Osteoblast (primary cell): ENCODE measurements around the gene SCAMP5. TPM values are rescaled to one million over a fixed set of nuclear protein-coding genes. Genes with fewer than 3 reads are reported as not detected.

Experiments
- DNase-seq: peaks from one replicate; pipeline ENCODE4 v3.0.0; 2011; ENCODE audit warnings: low spot score, mixed read lengths; ENCODE audit not compliant: insufficient read length; ENCODE audit errors: missing footprints
- H2AFZ ChIP-seq: 2 replicates; pipeline ENCODE4 v1.6.0; 2011; ENCODE audit warnings: mild to moderate bottlenecking, low read length
- H3K27ac ChIP-seq: 2 replicates; pipeline ENCODE4 v1.5.1; 2011; ENCODE audit warnings: mild to moderate bottlenecking, low read depth, low read length, moderate library complexity
- H3K27me3 ChIP-seq: 2 replicates; pipeline ENCODE4 v1.6.0; 2012; ENCODE audit warnings: mild to moderate bottlenecking, control low read depth, inconsistent platforms, low read length, moderate library complexity; ENCODE audit not compliant: insufficient read depth
- H3K36me3 ChIP-seq: 2 replicates; pipeline ENCODE4 v1.5.1; 2011; ENCODE audit warnings: mild to moderate bottlenecking, low read length, control low read depth, moderate library complexity; ENCODE audit not compliant: insufficient read depth
- H3K4me1 ChIP-seq: 2 replicates; pipeline ENCODE4 v1.5.1; 2011; ENCODE audit warnings: mild to moderate bottlenecking, low read length, control low read depth, moderate library complexity; ENCODE audit not compliant: insufficient read depth
- H3K4me2 ChIP-seq: 2 replicates; pipeline ENCODE4 v1.6.0; 2011; ENCODE audit warnings: mild to moderate bottlenecking, low read length; ENCODE audit not compliant: insufficient read depth
- H3K4me3 ChIP-seq: fragments of 200-600 bp; sonication (generic); 3 replicates; pipeline ENCODE4 v1.5.1; 2012; ENCODE audit warnings: mild to moderate bottlenecking, low read length, inconsistent platforms; ENCODE audit not compliant: insufficient read depth
- H3K79me2 ChIP-seq: 2 replicates; pipeline ENCODE4 v1.6.0; 2012; ENCODE audit warnings: mild to moderate bottlenecking, low read length, control low read depth, inconsistent platforms; ENCODE audit not compliant: insufficient read depth
- H3K9me3 ChIP-seq: 2 replicates; pipeline ENCODE4 v1.5.1; 2011; ENCODE audit warnings: low read depth, low read length, control low read depth
- H4K20me1 ChIP-seq: 2 replicates; pipeline ENCODE4 v1.6.0; 2012; ENCODE audit warnings: mild to moderate bottlenecking, low read length, control low read depth; ENCODE audit not compliant: insufficient read depth
- total RNA-seq: library from RNA; depleted of rRNA; stranded (reverse); fragments of >200 nt; gene quantifications from 2 replicates; pipeline ENCODE4 v1.2.3, GENCODE V29; 2012
- TF ChIP-seq, protein P1 (sequence below): IDR thresholded peaks from 2 replicates; pipeline ENCODE4 v1.5.1; 2011; ENCODE audit warnings: mild to moderate bottlenecking, low read depth, low read length, moderate library complexity; ENCODE audit errors: extremely low read depth

SCAMP5 gene
- total RNA-seq, 1 donor = 1.8 TPM

DNA sequence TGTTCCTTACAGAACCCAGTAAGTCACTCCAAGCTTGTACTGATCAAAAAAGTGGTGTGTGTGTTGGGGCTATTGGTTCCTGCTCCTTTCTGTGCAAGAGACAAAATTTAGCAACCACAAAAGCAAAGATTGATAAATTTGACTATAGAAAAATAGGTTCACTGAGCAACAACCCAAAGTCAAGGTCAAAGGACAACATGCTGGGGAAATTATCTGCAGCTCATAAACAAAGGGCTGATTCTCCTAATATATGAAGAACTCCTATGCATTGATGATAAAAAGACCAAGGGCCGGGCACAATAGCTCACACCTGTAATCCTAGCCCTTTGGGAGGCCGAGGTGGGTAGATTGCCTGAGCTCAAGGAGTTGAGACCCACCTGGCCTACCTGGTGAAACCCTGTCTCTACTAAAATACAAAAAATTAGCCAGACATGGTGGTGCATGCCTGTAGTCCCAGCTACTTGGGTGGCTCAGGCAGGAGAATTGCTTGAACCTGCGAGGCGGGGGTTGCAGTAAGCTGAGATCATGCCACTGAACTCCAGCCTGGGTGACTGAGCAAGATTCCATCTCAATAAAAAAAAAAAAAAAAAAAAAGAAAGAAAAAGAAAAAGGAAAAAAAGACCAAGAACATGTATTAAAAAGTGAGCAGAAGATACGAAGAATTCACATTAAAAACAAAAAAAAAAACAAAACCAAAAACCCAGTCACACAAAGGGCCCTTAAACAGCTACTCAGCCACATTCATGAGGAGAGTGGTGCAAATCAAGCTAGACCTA lies 57.8 kb downstream of the SCAMP5 start:
- DNase-seq = no peak
- Histone ChIP-seq H3K4me1 (no peaks in the 10 kb centered on the region), H3K4me3 (no peak overlapping the region), H4K20me1 (peaks cover 2% of the 10 kb centered on the region), H3K36me3 (no peaks in the 10 kb centered on the region), H2AFZ (no peak overlapping the region), H3K27ac (no peak overlapping the region), H3K27me3 (no peaks in the 10 kb centered on the region), H3K79me2 (no peaks in the 10 kb centered on the region), H3K4me2 (no peak overlapping the region), H3K9me3 (no peaks in the 10 kb centered on the region)
- TF ChIP-seq, protein P1, sequence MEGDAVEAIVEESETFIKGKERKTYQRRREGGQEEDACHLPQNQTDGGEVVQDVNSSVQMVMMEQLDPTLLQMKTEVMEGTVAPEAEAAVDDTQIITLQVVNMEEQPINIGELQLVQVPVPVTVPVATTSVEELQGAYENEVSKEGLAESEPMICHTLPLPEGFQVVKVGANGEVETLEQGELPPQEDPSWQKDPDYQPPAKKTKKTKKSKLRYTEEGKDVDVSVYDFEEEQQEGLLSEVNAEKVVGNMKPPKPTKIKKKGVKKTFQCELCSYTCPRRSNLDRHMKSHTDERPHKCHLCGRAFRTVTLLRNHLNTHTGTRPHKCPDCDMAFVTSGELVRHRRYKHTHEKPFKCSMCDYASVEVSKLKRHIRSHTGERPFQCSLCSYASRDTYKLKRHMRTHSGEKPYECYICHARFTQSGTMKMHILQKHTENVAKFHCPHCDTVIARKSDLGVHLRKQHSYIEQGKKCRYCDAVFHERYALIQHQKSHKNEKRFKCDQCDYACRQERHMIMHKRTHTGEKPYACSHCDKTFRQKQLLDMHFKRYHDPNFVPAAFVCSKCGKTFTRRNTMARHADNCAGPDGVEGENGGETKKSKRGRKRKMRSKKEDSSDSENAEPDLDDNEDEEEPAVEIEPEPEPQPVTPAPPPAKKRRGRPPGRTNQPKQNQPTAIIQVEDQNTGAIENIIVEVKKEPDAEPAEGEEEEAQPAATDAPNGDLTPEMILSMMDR = no peak

DNA sequence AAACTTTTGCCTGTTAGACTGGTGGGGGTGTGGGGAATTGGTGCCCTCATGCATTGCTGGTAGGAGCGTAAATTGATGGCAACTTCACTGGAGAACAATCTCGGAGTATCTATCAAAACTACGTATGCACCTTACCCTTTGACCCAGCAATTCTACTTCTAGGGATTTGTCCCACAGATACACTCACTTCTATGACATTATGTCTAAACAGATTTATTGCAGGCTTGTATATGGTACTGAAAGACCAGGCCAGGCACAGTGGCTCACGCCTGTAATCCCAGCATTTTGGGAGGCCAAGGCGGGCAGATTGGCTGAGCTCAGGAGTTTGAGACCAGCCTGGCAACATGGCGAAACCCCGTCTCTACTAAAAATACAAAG lies 58.4 kb downstream of the SCAMP5 start:
- Histone ChIP-seq H3K27ac (no peak overlapping the region), H3K9me3 (no peaks in the 10 kb centered on the region), H3K79me2 (no peaks in the 10 kb centered on the region), H3K27me3 (no peaks in the 10 kb centered on the region), H2AFZ (no peak overlapping the region), H3K36me3 (no peaks in the 10 kb centered on the region), H3K4me2 (no peak overlapping the region), H3K4me1 (peaks cover 5% of the 10 kb centered on the region), H4K20me1 (no peaks in the 10 kb centered on the region), H3K4me3 (no peak overlapping the region)
- DNase-seq = no peak
- TF ChIP-seq, protein P1 = no peak

DNA sequence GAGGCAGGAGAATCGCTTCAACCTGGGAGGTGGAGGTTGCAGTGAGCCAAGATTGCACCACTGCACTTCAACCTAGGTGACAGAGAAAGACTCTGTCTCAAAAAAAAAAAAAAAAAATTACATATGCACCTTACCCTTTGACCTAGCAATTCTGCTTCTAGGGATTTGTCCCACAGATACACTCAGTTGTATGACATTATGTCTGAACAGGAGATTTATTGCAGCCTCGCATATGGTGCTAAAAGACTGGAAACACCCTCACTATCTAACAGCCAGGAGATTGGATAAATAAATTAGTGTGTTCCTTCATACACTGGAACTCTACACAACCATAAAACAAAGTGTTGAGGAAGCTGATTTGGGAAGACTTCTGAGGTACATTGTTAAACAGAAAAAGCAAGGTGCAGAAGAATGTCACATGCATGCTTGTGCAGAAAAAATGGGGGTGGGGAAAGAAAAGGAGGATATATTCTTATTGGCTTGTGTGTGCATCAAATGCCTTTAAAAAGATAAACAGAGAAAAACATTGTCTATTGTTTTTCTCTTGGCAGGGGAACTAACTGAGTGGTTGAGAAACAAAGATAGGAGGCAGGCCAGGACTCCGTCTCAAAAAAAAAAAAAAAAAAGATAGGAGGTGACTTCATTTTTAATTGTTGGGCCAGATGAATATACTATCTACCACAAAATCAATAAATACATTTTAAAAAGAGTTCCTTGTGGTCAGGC lies 59.0 kb downstream of the SCAMP5 start:
- no peak overlapping the region for H3K4me3 ChIP-seq
- TF ChIP-seq, protein P1 = no peak

GRCh38 chr15:75056036-75056435 lies 60.7 kb downstream of the SCAMP5 start:
- no peak overlapping the region for H2AFZ ChIP-seq

More for the DNA sequence above, 59.0 kb downstream of the SCAMP5 start:
- Histone ChIP-seq H4K20me1 (no peaks in the 10 kb centered on the region), H3K4me2 (no peak overlapping the region), H3K27me3 (no peaks in the 10 kb centered on the region), H3K79me2 (no peaks in the 10 kb centered on the region), H3K4me1 (peaks cover 5% of the 10 kb centered on the region), H3K9me3 (no peaks in the 10 kb centered on the region), H2AFZ (no peak overlapping the region), H3K27ac (no peak overlapping the region), H3K36me3 (no peaks in the 10 kb centered on the region)
- no peak for DNase-seq

More at GRCh38 chr15:75056036-75056435, 60.7 kb downstream of the SCAMP5 start:
- Histone ChIP-seq H3K9me3 (no peaks in the 10 kb centered on the region), H3K27me3 (no peaks in the 10 kb centered on the region), H3K27ac (no peak overlapping the region), H3K36me3 (no peaks in the 10 kb centered on the region), H3K4me3 (no peak overlapping the region), H3K4me1 (peaks cover 6% of the 10 kb centered on the region), H3K4me2 (no peak overlapping the region), H4K20me1 (no peaks in the 10 kb centered on the region), H3K79me2 (no peaks in the 10 kb centered on the region)
- DNase-seq = no peak
- TF ChIP-seq, protein P1 = no peak
